ENCODE measurements around the gene SLC16A4. TPM values are rescaled to one million over a fixed set of nuclear protein-coding genes. Genes with fewer than 3 reads are reported as not detected.

The SLC16A4 gene
- total and polyA plus RNA-seq, 9 donors = 6.5 to 11.6 (median 8.8) TPM

DNA sequence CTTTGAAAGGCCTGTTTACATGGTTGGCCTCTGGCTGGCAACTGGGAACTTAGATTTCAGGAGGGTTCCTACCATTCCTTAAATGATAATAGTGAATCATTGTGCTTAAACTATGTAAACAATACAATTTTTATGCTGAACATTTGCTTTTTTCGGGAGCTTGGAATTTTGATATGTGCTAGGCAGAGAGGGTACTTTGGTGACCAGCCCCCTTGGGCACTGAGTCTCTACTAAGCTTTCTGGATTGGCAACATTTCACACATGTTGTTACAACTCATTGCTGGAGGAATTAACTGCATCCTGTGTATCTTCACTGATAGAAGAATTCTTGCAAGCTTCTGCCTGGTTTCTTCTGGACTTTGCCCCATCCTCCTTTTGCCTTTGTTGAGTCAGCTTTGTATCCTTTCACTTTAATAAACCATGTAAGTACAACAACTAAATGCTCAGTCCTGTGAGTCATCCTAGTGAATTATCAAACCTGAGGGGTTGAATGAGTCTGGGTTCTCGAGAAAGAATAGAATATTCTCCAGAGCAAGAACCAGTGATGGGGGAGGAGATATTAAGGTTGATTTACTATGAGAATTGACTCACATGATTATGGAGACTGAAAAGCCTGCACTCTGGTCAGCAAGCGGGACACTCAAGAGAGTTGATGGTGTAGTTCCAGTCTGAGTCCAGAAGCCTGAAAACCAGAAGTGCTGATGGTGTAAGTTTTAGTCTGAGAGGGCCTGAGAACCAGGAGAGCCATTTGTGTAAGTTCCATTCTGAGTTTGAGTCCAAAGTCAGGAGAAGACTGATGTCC is 3.1 kb upstream of the SLC16A4 start:
- H3K27me3 ChIP-seq (ENCODE audit: control insufficient read depth, insufficient read depth, low read length) = no peaks in the 10 kb centered on the region
- DNase-seq = no peak
- H3K4me3 ChIP-seq (ENCODE audit: low read length) = no peak overlapping the region
- H3K27ac ChIP-seq (ENCODE audit: low read length) = no peak overlapping the region
- peaks cover 8% of the 10 kb centered on the region for H3K4me1 ChIP-seq (ENCODE audit: control insufficient read depth, insufficient read depth, low read length)
- WGBS (ENCODE audit: insufficient coverage) = 100% methylated on average over 1 of the region's 3 CpGs
- peaks cover 9% of the 10 kb centered on the region for H3K36me3 ChIP-seq (ENCODE audit: control insufficient read depth, insufficient read depth, low read length)
- no peaks in the 10 kb centered on the region for H3K9me3 ChIP-seq (replicated peaks; ENCODE audit: control insufficient read depth, low read depth, low read length)

- no peak overlapping the region for H3K27ac ChIP-seq (ENCODE audit: low read length)
- DNase-seq = no peak
- no peaks in the 10 kb centered on the region for H3K9me3 ChIP-seq (replicated peaks; ENCODE audit: control insufficient read depth, low read depth, low read length)
- no peaks in the 10 kb centered on the region for H3K27me3 ChIP-seq (ENCODE audit: control insufficient read depth, insufficient read depth, low read length)
- no peak overlapping the region for H3K4me3 ChIP-seq (ENCODE audit: low read length)
- WGBS (ENCODE audit: insufficient coverage) = no CpG with 5 or more reads among the region's 2 CpGs
- H3K36me3 ChIP-seq (ENCODE audit: control insufficient read depth, insufficient read depth, low read length) = peaks cover 8% of the 10 kb centered on the region
- peaks cover 8% of the 10 kb centered on the region for H3K4me1 ChIP-seq (ENCODE audit: control insufficient read depth, insufficient read depth, low read length)
These were observed 2.5 kb upstream of the SLC16A4 start for GRCh38 chr1:110393286-110393685.

- H3K27me3 ChIP-seq (ENCODE audit: control insufficient read depth, insufficient read depth, low read length) = no peaks in the 10 kb centered on the region
- peak overlapping the region; percentile 84 for H3K27ac ChIP-seq (ENCODE audit: low read length)
- H3K4me3 ChIP-seq (ENCODE audit: low read length) = peak overlapping the region; percentile 19
- peaks cover 10% of the 10 kb centered on the region for H3K36me3 ChIP-seq (ENCODE audit: control insufficient read depth, insufficient read depth, low read length)
- peaks cover 8% of the 10 kb centered on the region for H3K4me1 ChIP-seq (ENCODE audit: control insufficient read depth, insufficient read depth, low read length)
- peak; percentile 78 for DNase-seq
- no CpG with 5 or more reads among the region's 6 CpGs for WGBS (ENCODE audit: insufficient coverage)
- H3K9me3 ChIP-seq (replicated peaks; ENCODE audit: control insufficient read depth, low read depth, low read length) = no peaks in the 10 kb centered on the region
These were observed 730 bp downstream of the SLC16A4 start for GRCh38 chr1:110390096-110390495.

DNA sequence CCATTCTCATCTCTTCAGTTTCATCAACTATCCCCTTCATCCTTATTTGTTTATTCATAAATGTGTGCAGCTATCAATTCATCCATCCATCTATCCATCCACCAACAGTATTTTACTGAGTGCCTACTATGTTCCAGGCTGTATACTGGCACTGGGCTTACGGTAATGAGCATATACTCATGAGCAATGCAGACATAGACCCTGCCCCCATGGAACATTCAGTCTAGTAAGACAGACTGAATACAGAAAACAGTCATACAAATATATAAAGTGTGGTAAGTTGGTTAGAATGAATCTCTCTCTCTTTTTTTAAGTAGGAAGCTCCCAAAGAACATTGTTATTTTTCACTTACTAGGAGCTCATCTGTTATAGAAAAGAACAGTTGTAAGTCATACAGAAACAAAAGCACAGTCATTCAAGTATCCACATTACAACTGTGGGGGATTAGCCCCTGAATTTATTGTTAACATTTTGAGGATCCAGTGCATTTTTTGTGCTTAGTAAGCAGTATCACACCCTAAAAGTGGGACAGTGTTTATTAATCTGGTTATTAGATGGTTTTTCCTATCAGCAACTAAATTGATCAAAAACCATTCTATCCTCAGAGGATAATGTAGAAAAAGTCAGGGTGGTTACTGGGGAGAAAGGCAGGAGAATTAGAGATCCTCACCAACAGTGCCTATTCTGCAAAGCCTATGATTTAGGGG is 3.6 kb downstream of the SLC16A4 start:
- no CpG with 5 or more reads among the region's 1 CpG for WGBS (ENCODE audit: insufficient coverage)

GRCh38 chr1:110385369-110385768 is 5.5 kb downstream of the SLC16A4 start:
- H3K4me3 ChIP-seq (ENCODE audit: low read length) = no peak overlapping the region
- WGBS (ENCODE audit: insufficient coverage) = no CpG with 5 or more reads among the region's 1 CpG
- H3K27ac ChIP-seq (ENCODE audit: low read length) = no peak overlapping the region
- H3K27me3 ChIP-seq (ENCODE audit: control insufficient read depth, insufficient read depth, low read length) = no peaks in the 10 kb centered on the region
- H3K4me1 ChIP-seq (ENCODE audit: control insufficient read depth, insufficient read depth, low read length) = peaks cover 2% of the 10 kb centered on the region
- no peaks in the 10 kb centered on the region for H3K9me3 ChIP-seq (replicated peaks; ENCODE audit: control insufficient read depth, low read depth, low read length)
- no peak for DNase-seq
- peaks cover 6% of the 10 kb centered on the region for H3K36me3 ChIP-seq (ENCODE audit: control insufficient read depth, insufficient read depth, low read length)

More for the DNA sequence above, 3.6 kb downstream of the SLC16A4 start:
- Histone ChIP-seq H3K36me3 (ENCODE audit: control insufficient read depth, insufficient read depth, low read length) (peaks cover 6% of the 10 kb centered on the region), H3K4me1 (ENCODE audit: control insufficient read depth, insufficient read depth, low read length) (peaks cover 8% of the 10 kb centered on the region), H3K4me3 (ENCODE audit: low read length) (no peak overlapping the region), H3K27me3 (ENCODE audit: control insufficient read depth, insufficient read depth, low read length) (no peaks in the 10 kb centered on the region), H3K27ac (ENCODE audit: low read length) (no peak overlapping the region), H3K9me3 (replicated peaks; ENCODE audit: control insufficient read depth, low read depth, low read length) (no peaks in the 10 kb centered on the region)
- DNase-seq = no peak

DNA sequence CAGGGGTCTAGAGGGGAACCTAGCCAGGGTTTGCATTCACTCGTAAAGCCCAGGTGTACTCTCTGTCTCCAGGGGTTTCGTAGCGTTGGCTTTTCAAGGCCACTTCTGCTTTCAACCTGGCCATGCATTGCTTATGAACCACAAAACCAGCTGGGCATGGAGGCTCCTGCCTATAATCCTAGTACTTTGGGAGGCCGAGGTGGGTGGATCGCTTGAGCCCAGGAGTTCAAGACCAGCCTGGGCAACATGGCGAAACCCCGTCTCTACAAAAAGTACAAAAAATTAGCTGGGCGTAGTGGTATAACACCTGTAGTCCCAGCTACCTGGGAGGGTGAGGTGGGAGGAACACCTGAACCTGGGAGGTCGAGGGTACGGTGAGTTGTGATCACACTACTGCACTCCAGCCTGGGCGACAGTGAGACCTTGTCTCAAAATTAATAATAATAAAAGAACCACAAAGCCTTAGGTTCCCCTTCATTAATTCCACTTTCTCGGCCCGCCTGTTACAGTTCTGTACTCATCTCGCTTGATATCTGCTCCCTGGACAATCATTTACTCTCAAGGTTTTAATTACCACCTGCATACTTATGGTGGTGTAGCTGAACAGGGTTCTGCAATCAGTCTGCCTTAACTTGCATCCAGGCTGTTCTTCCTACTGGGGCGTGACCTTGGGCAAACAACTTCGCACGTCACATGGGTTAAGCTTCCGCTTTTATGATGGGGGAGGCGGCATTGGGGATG is 6.1 kb downstream of the SLC16A4 start:
- no peak for DNase-seq
- WGBS (ENCODE audit: insufficient coverage) = 83% methylated on average over 8 of the region's 19 CpGs
- no peaks in the 10 kb centered on the region for H3K9me3 ChIP-seq (replicated peaks; ENCODE audit: control insufficient read depth, low read depth, low read length)
- peaks cover 10% of the 10 kb centered on the region for H3K36me3 ChIP-seq (ENCODE audit: control insufficient read depth, insufficient read depth, low read length)
- no peaks in the 10 kb centered on the region for H3K27me3 ChIP-seq (ENCODE audit: control insufficient read depth, insufficient read depth, low read length)
- no peaks in the 10 kb centered on the region for H3K4me1 ChIP-seq (ENCODE audit: control insufficient read depth, insufficient read depth, low read length)
- H3K4me3 ChIP-seq (ENCODE audit: low read length) = no peak overlapping the region
- H3K27ac ChIP-seq (ENCODE audit: low read length) = no peak overlapping the region

DNA sequence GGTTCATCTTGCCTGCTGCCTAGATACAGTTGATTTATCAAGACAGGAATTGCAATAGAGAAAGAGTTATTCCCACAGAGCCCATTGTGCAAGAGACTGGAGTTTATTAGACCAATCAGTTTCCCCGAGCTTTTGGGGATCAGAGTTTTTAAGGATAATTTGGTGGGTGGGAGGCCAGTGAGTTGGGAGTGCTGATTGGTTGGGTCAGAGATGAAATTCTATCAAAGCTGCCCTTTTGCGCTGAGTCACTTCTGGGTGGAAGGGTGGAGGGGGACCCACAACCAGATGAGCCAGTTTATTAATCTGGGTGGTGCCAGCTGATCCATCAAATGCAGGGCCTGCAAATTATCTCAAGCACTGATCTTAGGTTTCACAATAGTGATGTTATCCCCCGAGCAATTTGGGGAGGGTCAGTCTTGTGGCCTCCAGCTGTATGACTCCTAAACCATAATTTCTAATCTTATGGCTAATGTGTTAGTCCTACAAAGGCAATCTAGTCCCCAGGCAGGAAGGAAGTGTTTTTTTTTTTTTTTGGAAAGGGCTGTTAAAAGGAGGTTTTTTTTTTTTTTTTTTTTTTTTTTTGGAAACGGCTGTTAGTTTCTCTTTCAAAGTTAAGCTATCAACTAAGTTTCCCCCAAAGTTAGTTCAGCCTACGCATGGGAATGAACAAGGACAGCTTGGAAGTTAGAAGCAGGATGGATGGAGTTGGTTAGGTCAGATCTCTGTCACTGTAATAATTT is 7.4 kb downstream of the SLC16A4 start:
- Histone ChIP-seq H3K36me3 (ENCODE audit: control insufficient read depth, insufficient read depth, low read length) (peaks cover 15% of the 10 kb centered on the region), H3K27me3 (ENCODE audit: control insufficient read depth, insufficient read depth, low read length) (no peaks in the 10 kb centered on the region), H3K27ac (ENCODE audit: low read length) (no peak overlapping the region), H3K9me3 (replicated peaks; ENCODE audit: control insufficient read depth, low read depth, low read length) (no peaks in the 10 kb centered on the region), H3K4me1 (ENCODE audit: control insufficient read depth, insufficient read depth, low read length) (no peaks in the 10 kb centered on the region), H3K4me3 (ENCODE audit: low read length) (no peak overlapping the region)
- 92% methylated on average over 2 of the region's 5 CpGs for WGBS (ENCODE audit: insufficient coverage)
- DNase-seq = no peak

DNA sequence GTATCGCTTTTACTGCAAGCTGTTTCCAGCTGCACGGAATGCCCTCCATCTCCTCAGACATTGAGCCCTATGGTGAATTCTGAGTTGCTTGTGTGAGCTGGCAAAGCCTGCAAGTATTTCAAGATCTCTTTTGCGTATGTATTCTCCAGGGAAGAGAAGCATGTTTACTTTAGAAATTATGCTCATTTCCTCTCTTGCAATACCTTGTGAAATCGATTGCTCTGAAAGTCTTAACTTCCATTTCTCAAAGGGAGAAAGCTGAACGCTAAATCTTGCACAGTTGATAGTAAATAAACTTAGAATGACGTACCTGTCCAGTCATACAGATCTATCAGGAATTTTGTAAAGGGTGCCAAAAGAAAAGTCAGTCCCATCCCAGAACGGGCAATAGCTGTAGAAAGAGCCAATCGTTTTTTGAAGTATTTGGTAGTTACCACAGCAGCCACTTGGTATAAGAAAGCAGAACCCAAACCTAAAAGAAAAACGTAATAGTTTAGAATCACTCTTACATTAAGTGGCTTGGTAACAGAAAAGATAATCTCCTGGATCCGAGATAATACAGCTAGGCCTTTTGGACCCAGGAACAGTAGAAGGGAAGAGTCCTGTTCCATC is 10.0 kb downstream of the SLC16A4 start:
- Histone ChIP-seq H3K9me3 (replicated peaks; ENCODE audit: control insufficient read depth, low read depth, low read length) (no peaks in the 10 kb centered on the region), H3K27me3 (ENCODE audit: control insufficient read depth, insufficient read depth, low read length) (no peaks in the 10 kb centered on the region), H3K36me3 (ENCODE audit: control insufficient read depth, insufficient read depth, low read length) (peaks cover 20% of the 10 kb centered on the region), H3K27ac (ENCODE audit: low read length) (no peak overlapping the region), H3K4me3 (ENCODE audit: low read length) (no peak overlapping the region), H3K4me1 (ENCODE audit: control insufficient read depth, insufficient read depth, low read length) (no peaks in the 10 kb centered on the region)
- peak; percentile 19 for DNase-seq
- 80% methylated on average over 1 of the region's 10 CpGs for WGBS (ENCODE audit: insufficient coverage)

GRCh38 chr1:110375490-110375889 is 15.3 kb downstream of the SLC16A4 start:
- Histone ChIP-seq H3K4me1 (ENCODE audit: control insufficient read depth, insufficient read depth, low read length) (no peaks in the 10 kb centered on the region), H3K27ac (ENCODE audit: low read length) (no peak overlapping the region), H3K9me3 (replicated peaks; ENCODE audit: control insufficient read depth, low read depth, low read length) (no peaks in the 10 kb centered on the region), H3K27me3 (ENCODE audit: control insufficient read depth, insufficient read depth, low read length) (no peaks in the 10 kb centered on the region), H3K4me3 (ENCODE audit: low read length) (no peak overlapping the region), H3K36me3 (ENCODE audit: control insufficient read depth, insufficient read depth, low read length) (peaks cover 37% of the 10 kb centered on the region)
- no peak for DNase-seq
- WGBS (ENCODE audit: insufficient coverage) = no CpG with 5 or more reads among the region's 1 CpG
